GM04503 (cell line): ENCODE measurements around the gene FFAR4.

ENCODE experiments used
- DNase-seq: peaks from one replicate; pipeline ENCODE4 v3.0.0-alpha.2; 2012; ENCODE audit warnings: low read depth

Gene FFAR4

DNA sequence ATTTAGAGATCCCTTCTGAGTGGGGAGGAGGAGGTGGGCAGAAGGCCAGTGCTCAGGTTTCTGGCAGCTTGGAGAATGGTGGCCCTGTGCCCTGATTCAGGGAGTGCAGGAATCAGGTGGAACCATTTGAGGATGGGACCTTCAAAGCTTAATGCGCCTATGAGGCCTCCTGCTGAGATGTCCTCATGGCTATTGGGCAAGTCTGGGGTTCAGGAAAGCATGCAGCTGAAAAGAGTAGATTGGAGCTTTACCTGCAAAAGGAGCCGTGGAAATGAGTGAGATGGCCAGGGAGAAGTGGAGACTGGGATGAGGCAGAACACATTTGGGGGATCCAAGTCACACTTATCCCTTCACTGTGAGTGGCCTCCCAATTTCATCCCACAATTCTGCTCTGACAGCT is 6.1 kb downstream of the FFAR4 start:
- DNase-seq, result no peak

DNA sequence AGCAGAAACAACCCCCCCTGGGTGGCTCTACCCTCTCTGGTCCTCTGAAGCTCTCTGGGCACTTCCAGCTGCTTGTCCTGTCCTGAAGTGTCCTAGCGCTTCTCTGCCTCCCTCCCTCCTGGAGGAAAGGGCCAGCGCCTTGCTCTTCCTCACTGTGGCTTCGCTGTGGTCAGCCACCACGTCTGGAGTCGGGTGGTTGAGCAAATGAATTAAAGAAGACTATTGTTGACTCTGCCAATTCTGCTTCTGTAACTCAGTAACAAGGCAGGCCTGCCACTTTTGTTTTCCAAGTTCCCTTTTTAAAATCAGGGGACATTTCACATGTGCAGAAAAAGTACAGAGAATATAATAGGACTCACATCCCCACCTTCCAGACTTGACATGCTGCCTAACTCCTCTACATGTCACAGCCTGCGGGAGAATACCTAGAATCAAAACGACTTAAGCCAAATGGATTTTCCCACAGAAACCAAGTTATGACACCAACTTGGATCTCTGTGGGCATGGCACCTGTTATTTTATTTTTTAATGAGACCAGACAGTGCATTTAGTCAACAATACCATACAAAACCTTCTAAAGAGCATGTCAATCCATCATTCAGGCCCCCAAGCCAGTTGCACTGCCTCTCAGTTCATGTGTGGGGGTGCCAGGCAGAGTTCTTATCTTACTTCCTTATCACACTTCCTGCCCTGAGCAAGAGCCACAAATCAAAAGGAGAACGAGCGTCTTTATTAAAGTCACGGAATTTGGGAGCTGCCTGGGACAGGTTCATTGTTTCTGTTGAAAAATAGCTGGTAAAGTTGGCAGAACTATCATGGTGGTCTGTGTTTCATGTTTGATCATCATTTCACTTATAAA is 6.8 kb downstream of the FFAR4 start:
- DNase-seq, result no peak

DNA sequence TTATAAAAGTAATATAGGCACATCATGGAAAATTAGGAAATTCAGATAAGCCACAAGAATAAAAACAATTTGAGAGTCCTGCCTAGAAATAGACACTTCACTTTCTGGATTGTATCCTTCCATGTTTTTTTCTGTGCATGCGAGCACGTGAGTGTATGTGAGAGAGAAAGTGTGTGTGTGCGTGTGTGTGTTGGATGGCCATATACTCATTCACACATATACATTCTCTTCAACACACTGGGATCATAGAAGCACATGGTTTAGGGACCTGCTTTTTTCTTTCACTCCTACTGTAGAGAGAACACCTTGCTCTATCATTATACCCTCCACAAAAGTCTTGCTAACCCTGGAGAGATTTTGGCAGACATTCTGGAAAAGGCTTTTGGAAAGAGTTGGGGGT is 7.5 kb downstream of the FFAR4 start:
- no peak for DNase-seq

DNA sequence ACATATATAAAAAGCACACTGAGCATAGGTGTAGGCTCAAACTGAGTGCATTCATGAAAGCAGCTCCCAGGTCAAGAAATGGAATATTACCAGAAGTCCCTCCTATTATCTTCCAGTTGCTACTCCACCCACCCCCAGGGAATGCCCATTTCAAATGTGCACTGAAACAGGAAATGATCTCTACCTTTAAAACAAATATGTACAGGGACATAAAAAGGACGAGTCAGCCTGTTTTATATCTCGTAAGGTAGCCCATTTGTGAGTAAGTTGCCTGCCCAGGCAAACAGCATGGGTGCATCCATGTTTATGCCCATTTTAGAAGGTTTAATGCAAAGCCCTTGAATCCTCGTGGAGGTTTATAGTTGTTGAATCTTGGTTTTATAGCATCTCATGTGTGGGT is 10.4 kb downstream of the FFAR4 start:
- DNase-seq, result no peak

DNA sequence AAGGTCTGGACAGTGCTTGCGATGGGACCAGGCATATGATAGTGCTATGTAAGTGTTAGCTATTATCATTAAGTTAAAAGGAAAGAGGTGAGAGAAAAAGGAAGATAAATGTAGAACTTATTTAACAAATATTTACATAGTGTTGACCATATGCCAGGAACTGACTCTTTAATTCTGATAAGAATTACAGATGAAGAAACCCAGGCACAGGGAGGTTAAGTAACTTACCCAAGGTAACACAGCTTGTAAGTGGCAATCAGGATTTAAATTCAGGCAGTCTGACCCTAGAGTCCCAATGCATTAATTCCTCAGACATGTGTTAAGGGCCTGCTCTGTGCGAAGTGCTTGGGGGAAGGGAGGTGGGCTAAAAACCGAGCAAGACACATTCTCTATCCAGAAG is 11.1 kb downstream of the FFAR4 start:
- DNase-seq, result no peak

DNA sequence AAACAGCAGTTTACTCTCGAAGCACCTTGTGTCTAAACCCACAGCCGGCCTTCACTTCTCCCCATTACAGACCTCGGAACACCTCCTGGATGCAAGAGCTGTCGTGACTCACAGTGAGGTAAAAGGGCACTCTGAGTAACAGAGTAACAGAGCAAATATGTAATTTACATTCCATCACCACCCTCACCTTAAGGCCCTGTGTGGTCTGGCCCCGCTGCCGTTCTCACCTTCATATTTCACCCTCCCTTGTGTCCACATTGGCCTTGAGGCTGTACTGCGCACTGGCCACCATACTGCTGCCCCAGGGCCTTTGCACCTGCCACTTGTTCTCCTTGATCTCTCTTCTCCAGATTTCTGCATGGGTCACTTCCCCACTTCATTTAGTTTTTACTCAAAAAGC is 12.6 kb downstream of the FFAR4 start:
- DNase-seq, result no peak

DNA sequence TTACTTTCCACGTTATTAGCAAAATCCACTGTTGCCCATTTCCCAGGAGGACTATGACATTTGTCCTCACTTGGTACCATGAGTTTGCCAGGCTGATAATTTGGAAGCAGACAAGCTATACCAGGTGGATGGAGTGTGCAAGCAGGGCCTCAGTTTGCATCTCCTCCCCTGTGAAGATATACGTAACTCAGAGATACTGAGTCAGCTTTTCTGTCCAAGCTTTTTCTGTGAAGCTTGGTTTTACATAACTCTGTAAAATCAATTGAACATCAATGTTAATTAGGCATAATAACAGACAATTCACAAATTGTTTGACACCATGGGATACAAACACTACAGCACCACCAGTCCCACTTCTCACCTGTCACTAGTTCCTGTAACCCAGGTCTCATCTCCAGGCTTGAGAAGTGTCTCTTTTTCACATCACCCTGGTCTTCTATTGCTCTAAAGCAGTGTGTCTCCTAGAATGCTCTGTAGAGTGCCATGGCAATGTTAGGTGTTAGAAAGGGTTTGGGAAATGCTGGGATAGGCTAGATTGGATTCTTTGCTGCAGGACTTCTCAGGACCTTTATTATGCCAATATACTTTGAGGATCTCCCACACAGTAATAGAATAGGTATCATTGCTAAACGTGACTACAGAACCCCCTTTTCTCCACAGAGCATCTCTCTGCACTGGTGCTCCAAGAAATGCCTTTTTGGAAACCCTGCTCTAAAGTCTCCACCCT is 13.7 kb downstream of the FFAR4 start:
- DNase-seq, result no peak

DNA sequence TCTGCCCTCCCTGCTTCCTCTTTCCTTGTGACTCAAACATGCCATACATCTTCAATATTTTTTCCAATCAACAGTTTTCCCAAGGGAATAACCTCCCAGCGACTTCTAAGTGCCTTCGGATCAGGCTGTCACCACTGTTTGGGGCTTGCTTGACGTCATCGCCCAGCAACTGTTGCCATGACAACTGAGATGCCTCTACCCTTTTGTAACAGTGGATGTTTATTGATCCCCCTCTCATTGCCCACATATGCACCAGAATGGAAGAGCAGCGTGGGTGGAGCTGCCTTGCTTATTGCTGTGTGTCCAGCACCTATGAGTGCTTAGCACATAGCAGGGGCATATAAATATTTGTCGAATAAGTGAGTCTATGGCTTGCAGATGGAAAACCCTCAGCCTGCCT is 14.4 kb downstream of the FFAR4 start:
- DNase-seq, result no peak

DNA sequence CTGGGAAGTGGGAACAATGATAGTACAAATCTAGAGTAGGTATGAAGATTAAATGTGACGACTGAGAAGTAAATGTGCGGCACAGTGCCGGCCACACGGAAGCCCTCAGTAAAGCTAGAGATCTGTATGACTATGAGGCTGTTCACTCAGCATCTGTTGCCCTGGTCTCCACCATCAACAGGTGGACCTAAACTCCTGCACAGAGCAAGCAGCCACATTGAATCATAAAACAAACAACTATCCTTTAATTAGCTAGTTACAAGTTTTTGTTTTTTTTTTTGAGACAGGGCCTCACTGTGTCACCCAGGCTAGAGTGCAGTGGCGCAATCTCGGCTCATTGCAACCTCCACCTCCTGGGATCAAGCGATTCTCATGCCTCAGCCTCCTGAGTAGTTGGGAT is 18.0 kb downstream of the FFAR4 start:
- DNase-seq, result no peak

DNA sequence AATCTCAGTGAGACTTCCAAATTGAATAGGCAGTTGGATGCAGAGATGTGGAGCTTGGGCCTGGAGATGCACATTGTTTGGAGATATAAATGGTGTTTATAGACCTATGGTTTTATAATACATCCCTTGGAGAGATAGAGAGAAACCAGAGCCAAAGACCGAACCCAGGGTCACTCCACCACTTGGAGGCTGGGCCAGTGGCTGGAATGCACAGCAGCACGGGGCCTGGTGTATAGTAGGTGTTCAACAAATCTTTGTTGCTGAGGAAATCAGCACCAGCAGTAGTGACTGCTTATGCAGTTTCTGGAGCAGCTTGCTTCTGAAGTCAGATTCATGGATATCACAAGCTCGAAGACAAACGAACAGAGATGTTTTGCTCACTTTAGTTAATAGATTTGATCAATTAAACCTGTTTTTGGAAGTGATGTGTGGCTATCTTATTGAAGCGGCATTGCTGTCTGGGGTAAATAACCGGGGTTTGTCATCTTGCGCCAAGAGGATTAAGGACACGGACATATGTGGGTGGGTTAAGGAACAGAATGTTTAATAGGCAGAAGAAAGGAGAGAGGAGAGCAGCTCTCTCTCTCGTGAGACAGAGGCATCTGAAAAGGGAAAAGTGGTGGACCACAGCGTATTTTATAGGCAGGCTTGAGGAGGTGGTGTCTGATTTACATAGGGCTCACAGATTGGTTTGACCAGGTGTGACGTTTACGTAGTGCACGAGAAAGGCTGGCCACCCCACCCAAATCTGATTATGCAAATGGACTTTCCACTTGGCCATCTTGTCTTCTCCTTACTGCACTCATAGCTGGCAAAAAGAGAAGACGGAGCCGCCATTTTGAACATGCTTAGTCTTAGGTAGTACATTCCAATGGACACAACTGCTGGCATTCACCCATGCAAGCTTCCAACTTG is 23.4 kb downstream of the FFAR4 start:
- DNase-seq, result no peak

DNA sequence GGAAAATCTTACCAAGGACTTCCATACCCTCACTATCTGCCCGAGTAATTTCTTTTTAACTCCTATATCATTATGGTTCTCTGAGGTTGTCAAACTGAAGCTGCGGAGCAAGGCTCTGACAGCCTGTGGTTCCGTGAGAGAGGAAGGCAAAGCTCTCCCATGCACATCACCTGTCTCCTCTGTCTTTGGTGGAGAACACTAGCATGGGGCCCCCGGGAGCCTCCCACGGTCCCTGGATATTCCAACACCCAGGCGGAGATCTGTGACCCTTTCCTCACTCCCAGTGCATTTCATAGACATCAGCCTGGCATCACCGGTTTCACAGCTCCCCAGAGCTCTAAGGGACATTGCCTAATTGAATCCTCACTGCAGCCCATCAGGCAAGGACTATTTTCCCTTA is 24.2 kb downstream of the FFAR4 start:
- DNase-seq, result no peak

DNA sequence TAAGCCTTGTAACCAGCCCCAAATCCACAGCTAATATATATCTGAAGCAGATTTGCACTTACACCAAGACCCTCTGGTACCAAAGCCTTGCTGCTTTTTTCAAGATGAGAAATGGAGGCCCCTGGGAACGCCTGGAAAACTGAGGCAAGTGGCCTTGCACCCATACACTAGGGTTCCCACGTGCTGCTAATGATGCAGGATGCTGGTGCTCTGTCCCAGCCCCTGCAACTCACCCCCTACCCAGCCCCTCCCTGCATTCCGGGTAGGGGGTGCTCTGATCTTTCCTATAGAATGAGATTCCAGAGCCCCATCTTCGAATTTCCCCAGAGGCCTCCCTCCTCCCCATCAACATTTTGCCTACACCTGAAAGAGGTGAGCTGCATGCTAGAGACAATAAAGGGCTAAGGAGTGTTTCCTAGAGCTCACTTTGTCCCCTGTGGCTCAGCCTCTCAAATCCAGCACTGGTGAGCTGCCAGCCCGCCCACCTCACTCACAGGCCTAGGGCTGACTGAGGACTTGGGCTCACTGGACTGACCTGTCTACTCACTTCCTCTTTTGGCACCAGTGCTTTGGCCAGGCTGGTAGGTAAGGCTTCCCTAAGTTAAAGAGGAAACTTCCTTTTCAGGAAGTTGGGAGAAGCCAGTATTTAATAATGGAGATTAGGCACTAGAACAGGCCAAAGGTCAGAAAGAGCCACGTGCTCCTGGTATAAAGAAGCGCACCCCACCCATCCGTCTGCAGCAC is 24.8 kb downstream of the FFAR4 start:
- DNase-seq, result no peak

DNA sequence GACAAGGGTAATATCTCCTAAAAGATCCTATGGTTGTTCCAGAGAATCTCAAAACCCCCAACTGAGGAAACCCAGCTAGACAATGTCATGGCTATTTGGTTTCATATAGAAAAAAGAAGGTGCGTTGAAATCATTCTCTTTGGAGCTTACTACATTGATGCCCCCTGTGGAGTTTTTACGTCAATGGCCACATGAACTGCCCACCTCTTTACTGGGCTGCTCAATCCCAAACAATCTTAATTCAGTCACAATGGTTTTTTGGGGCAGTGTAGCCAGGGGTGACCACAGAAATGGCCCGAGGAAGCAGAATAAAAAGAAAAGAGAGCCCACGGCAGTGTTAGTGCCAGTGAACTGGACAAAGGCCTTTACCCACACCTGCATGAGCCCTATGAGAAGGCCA is 26.8 kb downstream of the FFAR4 start:
- no peak for DNase-seq

DNA sequence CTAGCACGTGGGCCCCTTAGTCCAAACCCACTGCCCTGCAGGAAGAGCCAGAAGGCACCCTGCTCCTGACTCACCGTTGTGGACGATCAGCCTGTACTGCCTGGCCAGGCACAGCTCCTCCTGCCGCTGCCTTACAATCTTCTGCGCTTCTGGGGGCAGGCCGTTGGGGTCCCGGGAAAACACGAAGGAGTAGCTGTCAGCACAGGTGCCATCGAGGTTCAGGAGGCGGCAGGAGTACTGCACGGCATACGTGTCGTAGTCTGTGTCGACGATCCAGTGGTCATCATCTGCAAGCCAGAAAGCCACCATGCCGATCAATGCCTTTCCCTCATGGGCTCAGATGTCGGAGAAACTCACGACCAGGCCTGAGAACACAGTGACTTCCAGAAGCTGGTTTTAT is 27.3 kb downstream of the FFAR4 start:
- no peak for DNase-seq

DNA sequence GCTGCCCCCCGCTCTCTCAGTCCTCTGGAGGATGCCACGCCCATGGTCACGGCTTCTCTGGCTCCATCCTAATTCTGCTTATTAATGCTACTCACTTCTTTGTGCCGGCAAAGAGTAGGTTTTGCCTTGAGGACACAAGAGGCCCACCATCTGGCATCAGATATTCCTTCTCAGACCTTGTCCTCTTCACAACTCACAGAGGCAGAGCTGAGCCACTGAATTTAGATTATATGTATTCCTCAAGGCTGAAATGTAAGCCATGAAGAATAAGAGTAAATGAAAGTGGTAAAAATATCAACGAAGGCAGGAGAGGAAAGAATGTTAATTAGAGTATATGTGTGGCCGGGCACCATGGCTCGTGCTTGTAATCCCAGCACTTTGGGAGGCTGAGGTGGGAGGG is 28.1 kb downstream of the FFAR4 start:
- no peak for DNase-seq

DNA sequence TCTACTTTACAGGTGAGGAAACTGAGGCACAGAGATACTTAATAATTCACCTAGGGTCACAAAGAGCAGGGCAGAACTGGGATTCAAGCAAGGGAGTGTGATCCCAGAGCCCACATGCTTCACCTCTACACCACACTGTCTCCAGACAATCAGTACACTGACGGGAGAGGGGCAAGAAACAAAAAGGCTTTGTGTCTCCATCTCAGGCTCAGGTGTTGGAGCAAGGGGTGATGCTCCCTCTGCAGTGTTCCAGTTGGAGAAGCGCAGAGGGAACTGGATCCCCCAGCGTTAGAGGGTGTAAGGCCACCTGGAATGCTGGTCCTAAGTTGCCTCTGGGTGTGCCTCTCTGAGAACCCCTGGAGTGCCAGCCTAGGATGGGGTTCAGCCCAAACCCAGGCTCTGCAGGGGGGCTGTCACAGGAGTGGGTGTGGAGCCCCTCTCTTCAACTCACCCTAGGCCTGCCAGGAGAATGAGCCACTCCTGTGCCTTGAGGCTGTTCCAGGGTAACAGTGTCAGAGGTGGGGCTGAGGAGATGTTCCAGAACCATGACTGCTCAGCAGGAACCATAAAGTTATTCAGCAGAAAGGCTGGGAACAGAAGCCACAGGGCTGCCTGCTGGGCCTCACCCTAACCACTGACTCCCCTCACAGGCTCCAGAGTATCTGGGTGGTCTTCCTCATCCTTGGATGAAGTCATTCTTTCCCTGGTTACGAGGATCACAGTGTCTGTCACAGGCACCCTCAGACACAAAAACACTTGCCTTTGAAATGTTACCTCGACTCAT is 29.1 kb downstream of the FFAR4 start:
- no peak for DNase-seq

DNA sequence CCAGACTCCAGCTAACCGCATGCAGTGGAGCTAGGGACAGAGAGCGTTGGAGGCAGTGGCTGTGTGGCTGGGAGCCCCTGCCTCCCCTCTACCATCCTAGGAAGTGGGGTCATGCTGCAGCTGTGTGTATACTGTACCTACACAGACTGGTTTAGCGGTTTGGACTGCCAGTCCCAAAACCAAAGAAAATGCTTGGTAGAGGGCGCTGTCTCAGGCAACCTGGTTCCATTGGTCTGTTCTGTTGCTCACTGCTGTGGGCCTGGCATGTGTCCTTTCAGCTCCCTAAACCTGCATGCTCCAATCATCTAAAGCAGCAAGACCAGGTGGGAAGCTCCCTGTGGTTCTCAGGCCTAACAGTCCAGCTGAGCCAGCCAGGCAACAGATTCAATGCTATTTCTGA is 30.1 kb downstream of the FFAR4 start:
- no peak for DNase-seq

DNA sequence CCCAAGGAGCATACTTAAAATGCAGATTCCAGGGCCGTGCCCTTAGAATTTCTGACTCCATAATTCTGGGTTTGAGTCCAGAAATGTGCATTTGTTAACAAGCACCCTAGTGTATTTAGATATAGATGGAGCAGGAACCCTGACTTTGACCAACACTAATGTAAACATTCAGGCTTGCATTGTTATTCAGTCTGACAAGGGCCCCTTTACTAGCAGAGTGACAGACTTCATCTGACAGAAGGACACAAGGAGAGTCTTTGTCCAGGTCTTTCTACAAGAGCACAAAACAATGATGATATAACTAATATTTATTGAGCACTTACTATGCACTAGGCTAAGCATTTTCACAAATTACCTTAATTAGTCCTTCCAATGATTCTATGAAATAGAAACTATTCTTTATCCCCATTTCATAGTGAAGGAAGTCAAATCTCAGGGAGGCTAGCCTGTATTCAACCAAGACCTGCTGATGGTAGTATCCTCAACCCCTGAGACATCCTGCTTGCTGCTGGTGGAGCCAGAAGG is 30.7 kb downstream of the FFAR4 start:
- DNase-seq, result no peak

DNA sequence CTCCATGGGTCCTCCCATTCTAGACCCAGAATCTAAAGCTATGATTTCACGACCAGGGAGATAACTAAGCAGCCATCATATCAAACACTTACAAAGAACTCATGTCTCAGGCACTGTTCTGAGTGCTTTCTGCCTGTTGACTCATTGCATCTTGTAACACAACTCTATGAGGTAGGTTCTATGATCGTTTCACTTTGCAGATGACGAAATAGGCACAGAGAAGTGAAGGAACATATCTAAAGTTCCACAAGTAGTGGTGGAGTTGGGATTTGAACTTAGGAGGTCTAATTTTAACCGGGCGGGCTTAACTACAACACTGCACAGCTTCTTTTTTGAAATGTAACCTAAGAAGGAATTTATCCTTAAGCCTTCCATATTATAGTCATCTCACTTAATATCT is 31.7 kb downstream of the FFAR4 start:
- no peak for DNase-seq

DNA sequence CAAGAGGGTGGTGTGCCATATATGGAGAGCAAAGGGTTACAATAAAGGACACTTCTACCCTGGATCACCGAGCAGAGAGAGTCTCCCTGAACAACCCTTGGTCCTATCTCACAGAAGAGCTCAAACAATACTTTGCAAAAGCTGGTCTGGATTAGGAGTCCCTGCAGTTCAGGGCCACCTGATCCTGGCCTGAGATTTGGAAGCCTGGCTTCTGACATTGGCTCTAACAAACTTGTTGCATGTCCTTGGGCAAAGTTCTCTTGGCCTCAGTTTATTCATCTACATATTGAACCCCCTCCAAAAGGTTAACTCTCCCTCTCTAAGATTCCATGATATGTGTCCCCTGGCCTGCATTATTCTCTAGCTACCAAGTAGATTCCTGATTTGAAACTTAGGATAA is 32.9 kb downstream of the FFAR4 start:
- no peak for DNase-seq

DNA sequence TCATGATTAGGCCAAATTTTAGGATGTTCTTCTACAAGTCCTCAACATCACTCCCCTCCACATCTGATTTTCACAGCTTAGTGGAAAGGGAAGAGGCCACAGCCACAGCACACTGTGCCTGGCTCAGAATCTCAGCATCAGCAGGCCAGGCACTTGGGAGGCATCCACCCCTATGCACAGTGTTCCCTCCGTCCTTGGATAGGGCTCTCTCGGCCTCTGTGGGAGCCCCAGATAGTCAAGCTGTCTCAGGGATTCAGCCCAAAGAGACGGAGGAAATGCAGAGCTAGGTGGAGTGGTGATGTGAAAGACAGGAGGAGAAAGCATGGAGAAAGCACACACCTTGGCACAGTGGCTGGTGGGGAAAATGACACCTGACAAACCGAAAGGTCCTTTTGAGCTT is 33.3 kb downstream of the FFAR4 start:
- no peak for DNase-seq
